ENCODE data around the gene FBN3. TPM values are rescaled to one million over a fixed set of nuclear protein-coding genes. Genes with fewer than 3 reads are reported as not detected.

The FBN3 gene
- total RNA-seq, 1 experiment from 2014 or later, result 0.02 TPM

DNA sequence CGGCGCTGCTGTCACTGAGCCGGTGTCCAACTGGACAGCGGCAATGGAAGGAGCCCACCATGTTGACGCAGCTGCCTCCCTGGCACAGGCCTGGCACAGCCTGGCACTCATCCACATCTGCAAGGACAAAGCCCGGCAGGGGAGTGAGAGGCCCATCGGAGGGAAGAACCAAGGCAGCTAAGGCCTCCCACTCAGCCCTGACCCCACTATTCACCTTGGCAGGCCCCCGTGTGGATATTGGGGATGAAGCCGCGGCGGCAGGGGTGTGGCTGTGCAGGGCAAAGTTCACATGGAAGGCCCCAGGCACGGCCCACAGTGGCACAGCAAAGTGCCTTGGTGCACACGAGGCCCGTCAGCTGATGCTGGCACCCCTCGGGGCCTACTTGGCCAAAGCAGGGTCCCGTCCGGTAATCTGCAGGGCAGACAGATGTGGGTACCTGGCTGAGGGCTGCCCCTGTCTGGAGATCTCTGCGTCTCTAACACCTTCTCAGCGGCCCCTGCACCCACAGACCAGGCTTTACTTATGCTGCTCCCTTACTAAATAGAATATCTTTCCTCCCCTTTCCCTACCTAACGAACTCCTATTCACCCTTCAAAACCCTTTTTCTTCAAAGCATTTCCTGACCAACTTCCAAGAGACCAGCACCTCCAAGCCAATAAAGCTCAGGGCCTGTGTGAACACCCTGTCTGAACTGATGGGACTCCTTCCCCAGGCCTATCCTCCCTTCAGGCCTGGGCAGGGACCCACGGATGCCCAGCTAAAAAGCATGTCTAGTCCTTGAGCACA, 7.5 kb downstream of the FBN3 start:
- no peaks in the 10 kb centered on the region for H3K9me3 ChIP-seq (replicated peaks)
- H3K4me1 ChIP-seq, result peaks cover 16% of the 10 kb centered on the region; the same call in 1 of the 2 replicates
- H3K4me3 ChIP-seq, result no peak overlapping the region
- no peaks in the 10 kb centered on the region for H3K36me3 ChIP-seq
- no peaks in the 10 kb centered on the region for H3K27me3 ChIP-seq
- DNase-seq, result no peak
- no peak overlapping the region for H3K27ac ChIP-seq

DNA sequence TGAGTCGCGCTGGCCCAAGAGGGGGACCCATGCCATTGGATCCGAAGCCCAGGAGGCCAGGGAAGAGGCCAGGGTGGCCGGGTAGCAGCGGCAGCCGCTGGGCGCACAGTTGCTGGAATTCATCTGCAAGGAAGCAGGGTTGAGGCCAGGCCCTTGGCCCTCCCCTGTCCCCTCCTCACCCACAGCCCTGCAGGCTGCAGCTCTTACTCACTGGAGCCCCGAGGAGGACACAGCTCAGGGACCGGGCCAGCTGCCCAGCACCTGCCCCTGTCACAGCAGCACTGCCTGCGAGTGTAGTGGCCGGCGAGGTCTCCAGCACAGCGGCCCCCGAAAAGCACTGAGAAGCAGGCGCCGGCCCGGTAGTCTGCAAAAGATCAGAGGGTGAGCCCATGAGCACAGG, 11.2 kb downstream of the FBN3 start:
- Histone ChIP-seq H3K4me1 (peaks cover 16% of the 10 kb centered on the region; the same call in 1 of the 2 replicates), H3K27ac (no peak overlapping the region), H3K9me3 (replicated peaks) (no peaks in the 10 kb centered on the region), H3K36me3 (no peaks in the 10 kb centered on the region), H3K4me3 (no peak overlapping the region), H3K27me3 (no peaks in the 10 kb centered on the region)
- peak; percentile 70 for DNase-seq

DNA sequence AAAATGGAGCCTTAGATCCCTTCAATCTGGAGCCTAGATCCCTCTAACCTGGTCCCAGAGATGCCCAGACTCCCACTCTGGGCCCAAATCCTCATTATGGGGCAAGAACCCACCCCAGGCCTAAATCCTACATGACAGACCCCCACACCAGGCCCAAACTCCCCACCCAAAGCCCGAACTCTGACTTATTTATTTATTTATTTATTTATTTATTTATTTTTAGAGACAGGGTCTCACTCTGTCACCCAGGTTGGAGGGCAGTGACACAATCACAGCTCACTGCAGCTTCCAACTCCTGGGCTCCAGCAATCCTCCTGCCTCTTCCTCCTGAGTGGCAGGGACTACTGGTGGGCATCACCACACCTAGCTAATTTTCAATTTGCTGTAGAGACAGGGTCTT, 12.0 kb downstream of the FBN3 start:
- Histone ChIP-seq H3K4me1 (peaks cover 16% of the 10 kb centered on the region; the same call in 1 of the 2 replicates), H3K27me3 (no peaks in the 10 kb centered on the region), H3K4me3 (no peak overlapping the region), H3K36me3 (no peaks in the 10 kb centered on the region), H3K27ac (no peak overlapping the region), H3K9me3 (replicated peaks) (no peaks in the 10 kb centered on the region)
- DNase-seq, result no peak

DNA sequence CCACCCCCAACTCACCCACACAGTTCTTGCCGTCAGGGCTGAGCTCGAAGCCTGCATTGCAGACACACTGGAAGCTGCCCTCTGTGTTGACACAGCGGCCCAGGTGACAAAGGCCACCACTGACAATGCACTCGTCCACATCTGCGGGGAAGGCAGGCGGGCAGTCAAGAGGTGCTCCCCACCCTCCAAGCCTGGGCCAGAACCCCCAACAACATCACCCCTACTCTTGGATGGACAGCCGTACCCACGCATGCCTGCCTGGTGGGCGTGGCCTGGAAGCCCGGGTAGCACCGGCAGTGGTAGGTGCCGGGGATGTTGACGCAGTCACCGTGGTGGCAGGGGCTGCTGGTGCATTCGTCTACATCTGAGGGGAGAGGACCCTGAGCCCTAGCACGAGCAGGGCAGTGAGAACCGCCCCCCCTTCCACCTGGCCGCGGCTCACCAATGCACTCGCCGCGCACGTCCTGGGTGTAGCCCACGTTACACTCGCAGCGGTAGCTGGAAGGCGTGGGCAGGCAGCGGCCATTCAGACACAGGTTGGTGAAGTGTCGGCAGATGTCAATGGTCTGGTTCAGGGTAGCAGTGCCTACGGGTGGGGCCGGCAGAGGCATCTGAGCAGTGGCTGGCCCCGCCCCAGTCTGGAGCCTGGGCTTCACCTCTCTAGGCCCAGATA, 13.3 kb downstream of the FBN3 start:
- H3K36me3 ChIP-seq, result no peaks in the 10 kb centered on the region
- no peaks in the 10 kb centered on the region for H3K27me3 ChIP-seq
- no peak overlapping the region for H3K27ac ChIP-seq
- DNase-seq, result no peak
- H3K4me3 ChIP-seq, result no peak overlapping the region
- peaks cover 16% of the 10 kb centered on the region; the same call in 1 of the 2 replicates for H3K4me1 ChIP-seq
- H3K9me3 ChIP-seq (replicated peaks), result no peaks in the 10 kb centered on the region

DNA sequence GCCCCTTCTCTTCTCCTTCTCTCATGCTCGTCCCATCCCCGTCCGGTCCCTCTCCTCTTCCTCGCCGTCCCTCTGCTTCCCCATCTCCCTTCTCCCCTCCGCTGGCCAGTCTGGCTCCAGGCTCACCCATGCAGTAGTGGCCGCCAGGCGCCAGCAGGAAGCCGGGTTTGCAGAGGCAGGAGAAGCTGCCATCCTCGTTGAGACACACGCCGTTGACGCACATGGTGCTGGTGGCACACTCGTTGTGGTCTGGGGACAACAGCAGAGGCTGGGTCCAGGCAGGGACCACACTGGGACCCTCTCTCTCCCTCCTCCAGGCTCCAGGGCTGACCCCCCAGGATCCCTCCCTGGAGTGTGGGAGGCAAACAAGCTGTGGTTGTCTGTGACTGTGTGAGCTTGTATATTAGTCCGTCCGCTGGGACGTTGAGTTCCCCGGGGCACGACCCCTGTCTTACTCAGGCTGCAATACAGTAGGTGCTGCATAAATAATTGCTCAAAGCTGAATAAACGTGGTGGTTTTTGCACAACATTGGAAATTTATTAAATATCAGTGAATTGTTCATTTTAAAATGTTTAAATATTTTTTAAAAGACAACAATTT, 16.4 kb downstream of the FBN3 start:
- no peaks in the 10 kb centered on the region for H3K27me3 ChIP-seq
- no peaks in the 10 kb centered on the region for H3K9me3 ChIP-seq (replicated peaks)
- no peak for DNase-seq
- no peak overlapping the region for H3K4me3 ChIP-seq
- H3K36me3 ChIP-seq, result no peaks in the 10 kb centered on the region
- no peak overlapping the region for H3K27ac ChIP-seq
- H3K4me1 ChIP-seq, result peaks cover 2% of the 10 kb centered on the region; the same call in 1 of the 2 replicates

DNA sequence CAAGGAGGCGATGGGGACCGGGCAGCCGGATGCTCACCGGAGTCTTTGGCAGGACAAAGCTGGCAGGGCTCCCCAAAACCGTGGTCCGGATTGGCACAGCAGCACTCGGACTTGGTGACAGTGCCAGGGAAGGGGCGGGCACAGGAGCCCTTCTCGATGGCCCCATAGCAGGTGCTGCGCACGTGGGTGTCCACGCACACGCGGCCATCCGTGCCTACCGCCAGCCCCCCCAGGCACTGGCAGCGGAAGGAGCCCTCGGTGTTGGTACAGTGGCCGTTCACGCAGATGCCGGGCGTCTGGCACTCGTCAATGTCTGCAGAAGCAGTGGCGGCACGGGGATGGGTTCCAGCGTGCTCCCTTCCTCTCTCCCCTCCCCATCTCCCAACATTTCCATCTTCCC, 17.9 kb downstream of the FBN3 start:
- Histone ChIP-seq H3K36me3 (no peaks in the 10 kb centered on the region), H3K9me3 (replicated peaks) (no peaks in the 10 kb centered on the region), H3K4me3 (no peak overlapping the region), H3K4me1 (no peaks in the 10 kb centered on the region), H3K27ac (no peak overlapping the region), H3K27me3 (no peaks in the 10 kb centered on the region)
- no peak for DNase-seq

DNA sequence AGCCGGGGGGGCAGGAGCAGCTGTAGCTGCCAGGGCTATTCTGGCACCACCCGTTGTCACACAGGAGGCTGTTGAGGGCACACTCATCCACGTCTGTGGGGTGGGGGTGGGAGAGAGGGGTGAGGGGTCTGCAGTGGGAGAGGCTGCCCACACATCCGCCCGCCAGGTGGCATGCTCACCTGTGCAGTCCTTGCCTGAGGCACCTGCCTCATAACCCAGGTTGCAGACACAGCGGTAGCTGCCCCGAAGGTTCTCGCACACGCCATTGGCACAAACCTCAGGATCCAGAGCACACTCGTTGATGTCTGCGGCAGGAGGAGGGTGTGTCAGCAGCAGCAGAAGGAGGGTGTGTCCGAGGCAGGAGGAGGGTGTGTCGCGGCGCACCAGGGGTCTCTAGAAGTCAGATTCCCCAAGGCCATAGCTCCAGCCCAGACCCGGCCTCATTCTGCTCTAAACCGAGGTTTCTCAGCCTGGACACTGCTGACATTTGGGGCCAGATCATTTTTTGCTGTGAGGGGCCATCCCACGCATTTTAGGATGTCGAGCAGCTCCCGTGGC, 20.3 kb downstream of the FBN3 start:
- Histone ChIP-seq H3K27me3 (no peaks in the 10 kb centered on the region), H3K36me3 (no peaks in the 10 kb centered on the region), H3K27ac (no peak overlapping the region), H3K4me3 (no peak overlapping the region), H3K9me3 (replicated peaks) (no peaks in the 10 kb centered on the region), H3K4me1 (no peaks in the 10 kb centered on the region)
- DNase-seq, result no peak

DNA sequence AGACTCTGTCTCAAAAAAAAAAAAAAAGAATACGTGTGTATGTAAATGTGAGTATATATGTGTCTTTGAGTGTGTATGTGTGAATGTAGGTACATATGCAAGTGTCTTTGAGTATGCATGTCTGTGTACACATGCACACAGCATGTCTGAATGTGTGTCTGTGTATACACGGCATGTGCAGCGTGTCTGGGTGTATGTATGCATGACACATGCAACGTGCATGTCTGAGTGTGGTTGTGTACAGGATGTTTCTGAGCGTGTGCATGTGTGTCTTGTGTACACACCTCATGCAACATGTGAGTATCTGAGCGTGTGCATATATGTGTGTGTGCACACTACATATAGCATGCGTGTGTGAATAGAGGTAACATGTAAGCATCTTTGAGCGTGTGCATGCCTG, 20.8 kb downstream of the FBN3 start:
- no peak for DNase-seq
- H3K36me3 ChIP-seq, result no peaks in the 10 kb centered on the region
- no peaks in the 10 kb centered on the region for H3K4me1 ChIP-seq
- H3K27ac ChIP-seq, result no peak overlapping the region
- H3K27me3 ChIP-seq, result no peaks in the 10 kb centered on the region
- no peaks in the 10 kb centered on the region for H3K9me3 ChIP-seq (replicated peaks)
- no peak overlapping the region for H3K4me3 ChIP-seq

DNA sequence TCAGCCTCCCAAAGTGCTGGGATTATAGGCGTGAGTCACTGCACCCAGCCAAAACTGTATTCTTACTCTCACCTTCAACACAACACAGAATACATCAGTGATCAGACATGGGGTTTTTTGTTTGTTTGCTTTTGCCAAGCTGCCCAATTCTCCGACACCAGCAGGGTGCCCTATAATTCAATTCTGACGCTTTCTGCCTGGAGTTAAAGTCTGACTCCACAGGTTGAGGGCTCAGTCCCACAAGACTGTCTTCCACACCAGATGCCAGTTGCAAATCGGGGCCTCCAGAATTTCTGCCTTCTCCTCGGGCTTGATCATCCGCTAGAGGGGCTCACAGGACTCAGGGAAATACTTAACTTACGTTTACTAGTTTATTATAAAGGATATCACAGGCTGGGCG, 22.1 kb downstream of the FBN3 start:
- DNase-seq, result no peak
- no peak overlapping the region for H3K4me3 ChIP-seq

DNA sequence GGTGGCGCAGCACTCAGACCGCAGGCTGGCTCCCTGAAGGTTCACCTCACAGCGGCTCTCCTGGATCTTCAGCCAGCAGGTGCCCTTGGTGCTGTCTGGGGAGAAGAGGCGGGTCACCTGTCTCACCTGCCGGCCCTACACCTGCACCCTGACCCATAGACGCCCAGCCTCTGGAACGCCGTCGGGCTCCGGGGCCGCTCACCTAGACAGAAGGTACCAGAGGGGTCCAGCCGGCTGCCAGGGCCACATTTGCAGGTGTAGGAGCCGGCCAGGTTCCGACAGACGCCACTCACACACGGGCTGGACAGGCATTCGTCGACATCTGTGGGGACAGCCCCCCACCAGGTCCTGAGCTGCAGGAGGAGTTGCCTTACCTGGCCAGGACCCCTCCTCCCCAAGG, 22.9 kb downstream of the FBN3 start:
- no peak overlapping the region for H3K4me3 ChIP-seq
- H3K27me3 ChIP-seq, result no peaks in the 10 kb centered on the region
- no peaks in the 10 kb centered on the region for H3K9me3 ChIP-seq (replicated peaks)
- H3K4me1 ChIP-seq, result no peaks in the 10 kb centered on the region
- DNase-seq, result no peak
- H3K36me3 ChIP-seq, result no peaks in the 10 kb centered on the region
- H3K27ac ChIP-seq, result no peak overlapping the region

More for the DNA sequence above, 22.1 kb downstream of the FBN3 start:
- no peak overlapping the region for H3K27ac ChIP-seq
- no peaks in the 10 kb centered on the region for H3K4me1 ChIP-seq
- no peaks in the 10 kb centered on the region for H3K36me3 ChIP-seq
- no peaks in the 10 kb centered on the region for H3K9me3 ChIP-seq (replicated peaks)
- H3K27me3 ChIP-seq, result no peaks in the 10 kb centered on the region

DNA sequence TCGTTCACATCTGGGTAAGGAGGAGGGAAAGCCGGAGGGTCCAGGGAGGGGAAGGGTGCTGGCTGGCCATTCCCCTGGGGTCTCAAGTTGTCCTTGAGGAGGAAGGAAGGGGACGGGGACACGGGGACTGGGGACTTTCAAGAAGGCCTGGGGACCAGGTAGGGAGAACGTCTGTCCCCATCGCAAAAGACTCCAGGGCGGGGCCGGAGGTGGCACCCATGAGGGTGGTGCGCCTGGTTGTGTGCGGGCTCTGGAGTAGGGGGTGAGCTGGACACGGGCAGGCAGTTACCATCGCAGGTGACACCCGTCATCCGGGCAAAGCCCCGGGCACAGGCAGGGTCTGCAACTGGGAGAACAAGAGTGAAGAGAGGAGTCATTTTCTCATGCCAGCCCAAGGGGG, 23.4 kb downstream of the FBN3 start:
- H3K36me3 ChIP-seq, result no peaks in the 10 kb centered on the region
- no peak overlapping the region for H3K4me3 ChIP-seq
- no peaks in the 10 kb centered on the region for H3K9me3 ChIP-seq (replicated peaks)
- no peaks in the 10 kb centered on the region for H3K4me1 ChIP-seq
- DNase-seq, result no peak
- H3K27ac ChIP-seq, result no peak overlapping the region
- H3K27me3 ChIP-seq, result no peaks in the 10 kb centered on the region

DNA sequence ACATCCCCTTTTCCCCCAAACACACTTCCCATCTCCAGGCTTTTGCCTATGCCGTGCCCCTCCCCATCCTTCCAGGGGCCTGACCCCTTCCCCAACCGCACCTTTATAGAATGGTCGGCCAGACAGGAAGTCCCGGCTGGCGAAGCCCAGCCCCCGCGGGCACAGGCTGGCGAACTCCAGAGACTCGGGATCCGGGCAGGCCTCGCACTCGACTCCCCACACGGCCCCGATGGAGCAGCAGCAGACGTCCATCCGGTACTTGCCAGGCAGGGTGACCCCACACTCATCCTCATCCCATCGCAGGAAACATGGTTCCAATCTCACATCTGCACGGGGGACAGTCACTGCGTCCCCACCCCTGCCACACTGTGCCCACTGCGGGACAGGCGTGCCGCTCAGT, 25.7 kb downstream of the FBN3 start:
- DNase-seq, result no peak

DNA sequence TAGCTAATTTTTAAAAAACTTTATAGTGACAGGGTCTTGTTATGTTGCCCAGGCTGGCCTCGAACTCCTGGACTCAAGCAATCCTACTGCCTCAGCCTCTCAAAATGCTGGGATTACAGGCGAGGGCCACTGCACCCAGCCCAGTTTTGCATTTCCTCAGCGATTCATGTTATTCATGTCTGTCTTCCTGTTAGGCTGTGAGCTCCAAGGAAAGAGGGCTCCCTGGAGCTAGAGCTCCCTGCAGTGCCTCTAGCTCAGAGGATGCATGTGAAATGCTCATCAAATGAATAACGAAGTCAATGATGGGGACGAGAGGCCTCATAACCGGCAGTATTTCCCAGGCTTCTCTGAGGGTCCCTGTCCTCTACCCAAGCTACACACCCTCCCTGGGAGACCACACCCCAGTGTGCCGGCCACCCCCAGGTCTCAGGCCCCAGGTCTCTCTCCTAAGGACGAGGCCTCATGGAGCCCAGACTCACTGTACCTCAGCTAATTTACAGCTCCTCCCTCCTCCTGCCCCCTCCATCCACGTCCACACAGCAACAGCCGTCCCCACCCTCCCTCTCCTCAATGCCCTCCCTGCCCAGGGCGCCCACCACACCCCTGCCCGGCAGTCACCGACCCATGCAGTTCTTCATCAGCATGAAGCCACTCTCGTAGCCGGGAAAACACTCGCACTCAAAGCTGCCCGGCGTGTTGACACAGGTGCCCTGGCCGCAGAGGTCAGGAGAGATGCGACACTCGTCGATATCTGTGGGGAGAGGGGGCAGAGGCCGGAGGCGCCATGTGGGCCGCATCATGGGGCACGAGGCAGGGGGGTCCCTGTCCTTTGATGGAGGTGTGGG, 28.5 kb downstream of the FBN3 start:
- Histone ChIP-seq H3K27ac (no peak overlapping the region), H3K4me1 (no peaks in the 10 kb centered on the region), H3K9me3 (replicated peaks) (no peaks in the 10 kb centered on the region), H3K27me3 (no peaks in the 10 kb centered on the region), H3K36me3 (no peaks in the 10 kb centered on the region), H3K4me3 (no peak overlapping the region)
- no peak for DNase-seq

More for the DNA sequence above, 25.7 kb downstream of the FBN3 start:
- H3K27me3 ChIP-seq, result no peaks in the 10 kb centered on the region
- H3K27ac ChIP-seq, result no peak overlapping the region
- no peaks in the 10 kb centered on the region for H3K4me1 ChIP-seq
- H3K4me3 ChIP-seq, result no peak overlapping the region
- no peaks in the 10 kb centered on the region for H3K36me3 ChIP-seq
- H3K9me3 ChIP-seq (replicated peaks), result no peaks in the 10 kb centered on the region

DNA sequence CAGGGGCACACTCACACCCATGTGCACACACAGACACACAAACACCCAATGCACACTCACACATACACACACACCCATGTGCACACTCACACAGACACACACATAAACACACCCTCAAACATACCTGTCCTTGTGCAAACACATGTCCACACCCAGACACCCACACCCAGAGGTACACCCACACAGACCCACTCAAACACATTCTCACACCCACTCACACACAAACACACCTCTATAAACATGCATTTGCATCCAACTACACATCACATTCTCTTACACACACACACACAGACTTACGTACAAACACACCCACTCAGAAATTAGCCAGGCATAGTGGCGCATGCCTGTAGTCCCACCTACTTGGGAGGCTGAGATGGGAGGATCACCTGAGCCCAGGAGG, 31.4 kb downstream of the FBN3 start:
- H3K9me3 ChIP-seq (replicated peaks), result no peaks in the 10 kb centered on the region
- H3K4me1 ChIP-seq, result no peaks in the 10 kb centered on the region
- no peaks in the 10 kb centered on the region for H3K36me3 ChIP-seq
- DNase-seq, result no peak
- H3K4me3 ChIP-seq, result no peak overlapping the region
- no peak overlapping the region for H3K27ac ChIP-seq
- no peaks in the 10 kb centered on the region for H3K27me3 ChIP-seq
